AG09319 (cell line): ENCODE results near the gene CYBRD1.
A peak's percentile ranks its signal among the peaks of the same experiment; 100 is the strongest.

Experiments
- DNase-seq: peaks from one replicate; pipeline ENCODE4 v3.0.0-alpha.2; 2010; ENCODE audit warnings: low read depth; ENCODE audit errors: extremely low read depth
- CTCF ChIP-seq: IDR thresholded peaks from 2 replicates; pipeline ENCODE4 v1.5.1; 2011; ENCODE audit warnings: low read depth, mild to moderate bottlenecking, inconsistent platforms, low read length, moderate library complexity

Gene CYBRD1

GRCh38 chr2:171505374-171505773 is 16.9 kb upstream of the CYBRD1 start:
- DNase-seq: no peak
- no peak for TF ChIP-seq CTCF

- no peak for DNase-seq
- TF ChIP-seq CTCF: no peak
Observed at GRCh38 chr2:171509945-171510731, 12.1 kb upstream of the CYBRD1 start.

- DNase-seq: no peak
- no peak for TF ChIP-seq CTCF
Observed at GRCh38 chr2:171512014-171512413, 10.3 kb upstream of the CYBRD1 start.

- no peak for TF ChIP-seq CTCF
- DNase-seq: no peak
Observed at GRCh38 chr2:171512683-171513195, 9.5 kb upstream of the CYBRD1 start.

- no peak for TF ChIP-seq CTCF
- no peak for DNase-seq
Observed at GRCh38 chr2:171513719-171514160, 8.5 kb upstream of the CYBRD1 start.

GRCh38 chr2:171514908-171515582 is 7.2 kb upstream of the CYBRD1 start:
- DNase-seq: no peak
- no peak for TF ChIP-seq CTCF

GRCh38 chr2:171515672-171516298 is 6.5 kb upstream of the CYBRD1 start:
- DNase-seq: peak; percentile 27
- TF ChIP-seq CTCF: no peak
